GM18907 (cell line): ENCODE measurements around the gene RASL12.

Experiments used
- ATAC-seq: cut with Tn5 transposase; IDR thresholded peaks from one replicate; pipeline ENCODE4 v1.9.1; 2021; ENCODE audit warnings: mild to moderate bottlenecking, moderate library complexity; ENCODE audit not compliant: unreplicated experiment

Gene RASL12

GRCh38 chr15:65092911-65093792 is 25.4 kb upstream of the RASL12 start:
- no peak for ATAC-seq

DNA sequence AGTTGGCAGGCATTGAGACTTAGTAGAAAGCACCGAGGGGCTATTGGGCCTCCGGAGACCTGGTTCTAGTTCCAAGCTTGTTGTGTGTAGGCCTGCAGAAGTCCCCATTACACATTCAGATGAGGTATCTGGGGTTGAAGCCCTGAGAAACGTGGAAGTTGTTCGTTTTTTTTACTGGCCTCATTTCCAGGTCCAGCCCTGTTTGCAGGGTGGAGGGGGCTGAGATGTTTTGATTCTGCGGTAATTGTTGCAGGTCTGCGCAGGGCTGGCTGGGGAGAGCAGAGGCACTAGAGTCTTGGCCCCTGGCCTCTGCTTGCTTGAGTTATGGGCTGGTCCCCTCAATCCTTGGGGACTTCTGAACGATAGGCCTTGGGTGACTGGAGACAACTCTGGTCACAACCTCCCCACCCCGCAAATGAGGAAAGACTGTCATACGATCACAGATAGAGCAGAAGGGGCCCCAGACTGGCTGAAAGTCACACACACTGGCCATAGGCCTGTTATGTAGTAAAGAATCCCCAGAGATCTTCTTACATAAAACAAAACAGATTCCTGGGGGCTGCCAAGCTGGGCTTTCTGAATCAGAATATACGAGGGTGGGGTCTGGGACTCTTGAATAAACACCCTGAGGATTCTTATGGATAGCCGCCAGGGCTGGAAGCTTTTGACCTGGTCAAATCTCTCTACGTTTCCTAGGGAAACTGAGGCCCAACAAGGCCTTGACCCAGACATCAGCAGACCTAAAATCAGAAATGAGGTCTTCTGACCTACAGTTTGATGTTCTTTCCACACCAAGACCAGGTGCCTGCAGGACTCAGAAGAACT is 24.4 kb upstream of the RASL12 start:
- no peak for ATAC-seq

- no peak for ATAC-seq
These were observed 21.5 kb upstream of the RASL12 start for GRCh38 chr15:65089206-65089824.

GRCh38 chr15:65088643-65089021 is 20.8 kb upstream of the RASL12 start:
- ATAC-seq, result no peak

DNA sequence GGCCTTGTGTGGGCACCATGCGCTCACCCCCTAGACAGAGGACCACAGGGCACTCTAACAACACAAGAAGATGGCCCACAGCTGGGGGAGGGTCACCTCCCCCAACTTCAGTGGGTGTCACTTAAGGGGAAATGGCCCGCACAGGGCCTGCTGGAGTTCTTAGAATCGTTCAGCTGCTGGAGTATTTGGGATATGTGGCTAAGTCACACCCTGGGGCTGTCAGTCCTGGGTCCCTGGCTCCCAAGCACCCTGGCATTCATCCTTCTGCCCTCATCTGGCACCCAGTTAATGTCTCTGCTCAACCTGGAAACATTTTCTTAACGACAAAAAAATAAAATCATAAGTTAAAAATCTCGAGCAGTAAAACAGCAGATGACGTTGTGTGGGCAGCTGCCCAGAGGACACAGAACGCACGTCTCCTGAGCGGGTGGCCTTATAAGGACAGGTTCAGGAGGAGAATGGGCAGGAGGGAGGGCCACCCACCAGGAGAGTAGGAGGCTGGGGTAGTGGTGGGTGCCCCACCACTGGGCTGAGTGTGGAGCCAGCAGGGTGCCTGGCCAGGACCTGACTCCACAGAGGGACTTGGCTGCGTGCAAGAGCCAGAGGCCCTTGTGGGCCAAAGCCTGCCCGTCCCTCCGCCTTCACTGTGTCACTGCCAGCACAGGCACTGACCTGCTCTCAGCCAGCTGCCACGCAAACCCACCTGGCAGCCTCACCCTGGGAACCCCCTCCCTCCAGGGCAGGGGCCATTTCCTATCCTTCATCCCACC is 20.3 kb upstream of the RASL12 start:
- no peak for ATAC-seq

GRCh38 chr15:65087411-65087810 is 19.6 kb upstream of the RASL12 start:
- ATAC-seq, result no peak

DNA sequence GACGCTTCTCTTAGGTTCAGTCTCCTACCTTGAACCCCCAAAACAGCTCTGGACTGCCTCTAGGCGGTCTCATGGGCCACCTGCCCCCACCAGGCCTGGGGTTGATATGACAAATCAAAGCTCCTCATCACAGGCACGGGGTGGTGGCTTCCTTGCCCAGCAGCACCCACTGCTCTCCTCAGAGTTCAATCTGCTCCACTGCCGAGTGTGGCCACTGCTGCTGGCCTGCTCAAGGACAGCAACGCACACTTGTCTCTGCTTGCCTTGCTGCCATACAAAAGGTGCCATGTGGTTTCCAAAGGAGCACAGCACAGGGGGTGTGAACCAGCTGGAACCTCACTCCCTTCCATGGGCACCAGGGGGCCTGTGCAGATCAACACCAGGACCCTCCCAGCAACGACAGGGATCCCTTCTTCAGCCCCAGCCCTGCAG is 18.9 kb upstream of the RASL12 start:
- no peak for ATAC-seq

DNA sequence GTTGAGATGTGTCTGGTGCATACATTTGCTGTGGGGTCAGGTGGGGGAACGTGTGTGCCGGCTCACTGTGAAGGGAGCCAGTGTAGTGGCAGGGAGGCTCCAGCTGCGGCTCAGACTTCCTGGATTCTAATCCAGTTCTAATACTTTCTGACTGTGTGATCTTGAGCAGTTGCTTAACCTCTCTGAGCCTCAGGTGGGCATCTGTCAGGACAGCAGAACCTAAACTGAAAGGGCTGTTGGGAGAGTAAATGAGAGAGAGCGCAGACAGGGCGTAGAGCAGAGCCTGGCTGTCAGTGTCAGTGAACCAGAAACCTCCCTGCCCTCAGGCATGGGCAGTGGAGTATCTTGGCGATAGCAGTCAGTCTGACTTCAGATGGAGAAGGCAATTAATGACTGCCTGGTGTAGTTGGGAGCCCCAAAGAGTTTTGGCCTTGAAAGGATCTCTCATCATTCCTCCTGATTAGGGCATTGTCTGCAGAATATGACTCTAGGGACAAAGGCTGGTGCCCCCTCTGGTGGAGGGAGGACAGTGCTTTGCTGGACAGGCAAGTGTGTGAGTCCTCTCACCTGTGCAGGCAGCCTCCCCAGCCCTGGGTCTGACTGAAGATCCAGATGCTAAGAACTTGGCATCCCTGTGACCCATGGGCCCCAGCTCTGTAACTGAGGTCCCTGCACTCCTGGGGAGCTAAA is 18.3 kb upstream of the RASL12 start:
- ATAC-seq, result no peak

- no peak for ATAC-seq
These were observed 17.5 kb upstream of the RASL12 start for GRCh38 chr15:65085207-65085753.

DNA sequence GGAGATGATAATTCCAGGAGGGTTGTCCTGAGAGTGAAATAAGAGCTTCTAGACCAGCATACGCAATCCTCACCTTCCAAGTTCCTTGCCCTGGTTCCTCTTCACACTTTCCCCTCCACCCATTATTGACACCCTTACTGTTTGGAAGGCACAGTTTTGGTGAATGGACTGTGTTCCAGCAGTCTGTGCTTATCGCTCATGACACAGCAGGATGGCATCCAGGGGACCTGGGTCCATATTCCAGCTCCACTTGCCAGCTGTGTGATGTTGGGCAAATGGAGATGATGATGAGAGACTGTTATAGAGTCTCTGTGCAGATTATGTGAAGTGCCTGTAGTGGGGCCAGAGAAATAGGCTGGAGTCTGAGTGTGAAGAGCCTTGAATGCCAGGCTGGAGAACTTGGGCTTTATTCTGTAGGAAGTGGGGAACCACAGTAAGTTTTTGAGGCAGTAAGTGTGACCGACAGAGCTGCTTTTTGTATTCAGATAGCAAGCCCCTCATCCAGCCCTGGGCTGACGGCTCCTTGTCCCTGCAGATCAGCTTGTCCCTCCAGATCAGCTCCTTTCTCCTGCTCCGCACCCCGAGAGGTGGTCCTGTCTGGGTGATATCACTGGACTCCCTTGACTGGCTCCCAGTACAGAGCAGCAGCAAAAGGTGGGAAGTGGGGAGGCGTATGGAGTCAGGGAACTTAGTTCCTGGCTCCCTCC is 16.9 kb upstream of the RASL12 start:
- ATAC-seq, result no peak

DNA sequence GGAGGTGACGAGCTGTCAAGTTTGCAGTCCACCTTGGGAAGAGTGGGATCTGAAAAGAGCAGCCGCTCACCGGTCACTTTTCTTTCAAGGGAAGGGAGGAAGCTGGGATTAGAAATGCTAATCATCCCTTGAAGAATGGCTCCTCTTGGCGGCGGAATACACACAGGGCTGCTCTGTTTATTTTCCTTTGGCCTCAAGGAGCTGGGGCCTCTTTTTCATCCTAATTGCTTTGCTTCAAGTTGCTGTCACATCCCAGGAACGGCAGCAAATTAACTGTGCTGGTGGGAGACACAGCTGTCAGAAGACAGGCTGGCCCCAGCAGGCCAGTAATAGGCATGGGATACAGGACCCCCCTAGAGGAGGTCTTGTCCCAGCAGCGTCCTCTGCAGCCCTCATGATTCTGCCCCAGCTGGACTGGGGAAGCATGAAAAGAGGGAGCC is 15.5 kb upstream of the RASL12 start:
- no peak for ATAC-seq

- ATAC-seq, result no peak
These were observed 14.6 kb upstream of the RASL12 start for GRCh38 chr15:65082303-65082953.

- no peak for ATAC-seq
These were observed 14.0 kb upstream of the RASL12 start for GRCh38 chr15:65081758-65082157.

DNA sequence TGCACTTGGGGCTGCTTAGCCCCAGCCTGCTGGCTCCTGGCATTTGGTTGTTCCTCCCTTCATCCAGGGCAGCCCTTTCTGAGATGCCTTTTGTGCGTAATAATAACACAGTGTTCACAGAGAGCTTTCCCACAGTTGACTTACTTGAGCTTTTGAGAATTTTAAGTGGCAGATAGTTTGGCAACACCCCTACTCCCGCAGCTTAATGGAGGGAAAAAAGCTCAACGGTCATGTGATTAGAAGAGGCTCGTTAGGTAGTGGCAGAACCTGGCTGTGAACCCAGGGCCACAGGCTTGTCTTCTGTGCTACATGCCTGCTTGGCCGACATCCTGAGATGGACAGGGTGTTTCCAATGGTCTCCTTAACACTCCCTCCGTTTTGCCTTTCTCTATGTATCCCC is 13.5 kb upstream of the RASL12 start:
- no peak for ATAC-seq

DNA sequence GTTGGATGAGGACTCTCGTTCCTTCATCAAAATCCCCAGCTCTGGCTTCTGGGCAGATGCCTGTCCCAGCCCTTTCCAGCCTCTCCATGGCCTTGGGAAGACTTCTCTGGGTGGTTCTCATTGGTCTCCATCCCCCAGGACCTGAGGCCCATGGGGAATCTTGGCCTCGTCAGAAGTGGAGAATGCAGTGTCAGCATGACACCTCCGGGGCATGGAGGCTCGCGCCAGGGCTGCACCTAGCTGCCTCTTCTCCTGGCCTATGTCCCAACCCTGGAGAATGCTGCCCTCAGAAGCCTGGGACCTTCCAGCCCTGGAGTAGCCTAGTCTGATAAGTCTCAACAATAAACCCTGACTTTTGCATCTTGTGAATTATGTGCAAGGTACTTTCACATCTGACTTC is 11.8 kb upstream of the RASL12 start:
- no peak for ATAC-seq

DNA sequence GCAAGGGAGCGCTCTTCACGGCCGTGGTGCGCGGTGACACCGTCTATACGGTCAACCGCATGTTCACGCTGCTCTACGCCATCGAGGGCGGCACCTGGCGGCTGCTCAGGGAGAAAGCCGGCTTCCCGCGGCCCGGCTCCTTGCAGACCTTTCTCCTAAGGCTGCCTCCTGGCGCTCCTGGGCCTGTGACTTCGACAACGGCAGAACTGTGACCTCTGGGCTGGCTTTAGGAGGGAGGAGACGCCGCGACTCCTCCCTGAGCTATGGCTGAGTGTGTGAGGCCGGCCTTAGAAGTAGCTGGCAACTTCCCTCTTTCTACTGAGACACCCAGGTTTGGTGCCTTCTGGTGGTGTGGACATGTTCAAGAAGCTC is 10.2 kb upstream of the RASL12 start:
- ATAC-seq, result no peak

GRCh38 chr15:65077291-65077980 is 9.6 kb upstream of the RASL12 start:
- no peak for ATAC-seq
